Upper lobe of left lung (tissue), 6 donors: ENCODE measurements around the gene BAX. TPM values are rescaled to one million over a fixed set of nuclear protein-coding genes. Genes with fewer than 3 reads are reported as not detected.

Experiments
- ATAC-seq, 2 donors: fragments of 200-7000 bp; cut with Tn5 transposase; one replicate each; pipeline ENCODE4 v1.9.1; 2022; ENCODE audit warnings: mild to moderate bottlenecking in 2 of 2, moderate library complexity in 2 of 2; ENCODE audit not compliant: low FRiP score in 2 of 2
- DNase-seq, 2 donors: peaks; one replicate each; pipeline ENCODE4 v3.0.0-alpha.2; 2019 to 2020
- H3K27ac ChIP-seq, 4 donors: fragments of 200-600 bp; sonication (generic); one replicate each; pipeline ENCODE4 v1.5.1; 2016 to 2019
- H3K27me3 ChIP-seq, 4 donors: fragments of 200-600 bp; sonication (generic); one replicate each; pipeline ENCODE4 v1.5.1; 2017 to 2019
- H3K36me3 ChIP-seq, 4 donors: fragments of 200-600 bp; sonication (generic); one replicate each; pipeline ENCODE4 v1.5.1; 2016 to 2019
- H3K4me1 ChIP-seq, 4 donors: fragments of 200-600 bp; sonication (generic); one replicate each; pipeline ENCODE4 v1.5.1; 2018 to 2019
- H3K4me3 ChIP-seq, 4 donors: fragments of 200-600 bp; sonication (generic); one replicate each; pipeline ENCODE4 v1.5.1; 2017 to 2019; ENCODE audit warnings: mild to moderate bottlenecking in 2 of 4, moderate library complexity in 1 of 4
- H3K9me3 ChIP-seq, 4 donors: fragments of 200-600 bp; sonication (generic); one replicate each; pipeline ENCODE4 v1.5.1; 2018 to 2019
- EP300 ChIP-seq, 4 donors: sonication (generic); formaldehyde crosslinking; IDR thresholded peaks; one replicate each; pipeline ENCODE4 v1.5.1; 2017; ENCODE audit warnings: antibody characterized with exemption in 4 of 4, control low read depth in 2 of 4
- POLR2A ChIP-seq, 4 donors: fragments of 450-650 bp; IDR thresholded peaks; one replicate each; pipeline ENCODE4 v1.5.1; 2016 to 2017; ENCODE audit warnings: antibody characterized with exemption in 4 of 4, mild to moderate bottlenecking in 2 of 4
- POLR2AphosphoS5 ChIP-seq, 2 donors: sonication (generic); formaldehyde crosslinking; IDR thresholded peaks; one replicate each; pipeline ENCODE4 v1.5.1; 2017; ENCODE audit warnings: antibody characterized with exemption in 2 of 2
- WGBS, 2 donors: methylation state at CpG; one replicate each; pipeline ENCODE4 v1.1.5; 2017 to 2018; 5-methylcytosine and 5-hydroxymethylcytosine counted together
- total RNA-seq, 6 donors: library from RNA; depleted of rRNA in 4 of 6; stranded (reverse); fragments of >200 nt in 4 of 6; gene quantifications; one replicate each; pipeline versions ENCODE4 v1.1.0 to v1.2.1, GENCODE V29; 2016 to 2021
- TF ChIP-seq, protein P1 (sequence below), 6 experiments: fragments of 450-650 bp in 4 of 6; fragments of 200-600 bp in 2 of 6; sonication (generic) in 2 of 6; IDR thresholded peaks; one replicate each; pipeline ENCODE4 v1.5.1; 2016 to 2019; ENCODE audit warnings: antibody characterized with exemption in 6 of 6
- donor health status: DM: no; HTN: no; CAD: no; lungs with moderate emphysema.
- donor health status: DM: no; HTN: yes; CAD: no; lungs with severe emphysema.

The BAX gene
- total RNA-seq, 6 donors from 2014 or later = 68.1 to 143 (median 112) TPM

- H3K4me3 ChIP-seq = peak overlapping the region; percentile 53 to 94 (median 71)
- ATAC-seq = peak; percentile 74 to 77
- H3K27me3 ChIP-seq = no peaks in the 10 kb centered on the region
- H3K9me3 ChIP-seq = no peaks in the 10 kb centered on the region
- H3K27ac ChIP-seq = peak overlapping the region; percentile 84 to 98 (median 95)
- peaks cover 4 to 34% (median 19%) of the 10 kb centered on the region in 4 donors for H3K36me3 ChIP-seq
- H3K4me1 ChIP-seq = peaks cover 24 to 43% (median 34%) of the 10 kb centered on the region in 4 donors
- peak; percentile 54 to 86 for DNase-seq
- 17 to 27% methylated on average over 5 to 8 of the region's 8 CpGs for WGBS, 2 donors
- peak in 1 of 4 donors; percentile 59 for TF ChIP-seq POLR2A (IDR thresholded peaks at IDR 0.05)
- peak in 1 of 2 donors; percentile 76 for TF ChIP-seq POLR2AphosphoS5 (IDR thresholded peaks at IDR 0.05)
- TF ChIP-seq, protein P1, sequence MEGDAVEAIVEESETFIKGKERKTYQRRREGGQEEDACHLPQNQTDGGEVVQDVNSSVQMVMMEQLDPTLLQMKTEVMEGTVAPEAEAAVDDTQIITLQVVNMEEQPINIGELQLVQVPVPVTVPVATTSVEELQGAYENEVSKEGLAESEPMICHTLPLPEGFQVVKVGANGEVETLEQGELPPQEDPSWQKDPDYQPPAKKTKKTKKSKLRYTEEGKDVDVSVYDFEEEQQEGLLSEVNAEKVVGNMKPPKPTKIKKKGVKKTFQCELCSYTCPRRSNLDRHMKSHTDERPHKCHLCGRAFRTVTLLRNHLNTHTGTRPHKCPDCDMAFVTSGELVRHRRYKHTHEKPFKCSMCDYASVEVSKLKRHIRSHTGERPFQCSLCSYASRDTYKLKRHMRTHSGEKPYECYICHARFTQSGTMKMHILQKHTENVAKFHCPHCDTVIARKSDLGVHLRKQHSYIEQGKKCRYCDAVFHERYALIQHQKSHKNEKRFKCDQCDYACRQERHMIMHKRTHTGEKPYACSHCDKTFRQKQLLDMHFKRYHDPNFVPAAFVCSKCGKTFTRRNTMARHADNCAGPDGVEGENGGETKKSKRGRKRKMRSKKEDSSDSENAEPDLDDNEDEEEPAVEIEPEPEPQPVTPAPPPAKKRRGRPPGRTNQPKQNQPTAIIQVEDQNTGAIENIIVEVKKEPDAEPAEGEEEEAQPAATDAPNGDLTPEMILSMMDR (IDR thresholded peaks at IDR 0.05) = no peak
- peak in 1 of 4 donors; percentile 7 for TF ChIP-seq EP300 (IDR thresholded peaks at IDR 0.05)
Observed at GRCh38 chr19:48991873-48992580, 37.4 kb downstream of the BAX start.

DNA sequence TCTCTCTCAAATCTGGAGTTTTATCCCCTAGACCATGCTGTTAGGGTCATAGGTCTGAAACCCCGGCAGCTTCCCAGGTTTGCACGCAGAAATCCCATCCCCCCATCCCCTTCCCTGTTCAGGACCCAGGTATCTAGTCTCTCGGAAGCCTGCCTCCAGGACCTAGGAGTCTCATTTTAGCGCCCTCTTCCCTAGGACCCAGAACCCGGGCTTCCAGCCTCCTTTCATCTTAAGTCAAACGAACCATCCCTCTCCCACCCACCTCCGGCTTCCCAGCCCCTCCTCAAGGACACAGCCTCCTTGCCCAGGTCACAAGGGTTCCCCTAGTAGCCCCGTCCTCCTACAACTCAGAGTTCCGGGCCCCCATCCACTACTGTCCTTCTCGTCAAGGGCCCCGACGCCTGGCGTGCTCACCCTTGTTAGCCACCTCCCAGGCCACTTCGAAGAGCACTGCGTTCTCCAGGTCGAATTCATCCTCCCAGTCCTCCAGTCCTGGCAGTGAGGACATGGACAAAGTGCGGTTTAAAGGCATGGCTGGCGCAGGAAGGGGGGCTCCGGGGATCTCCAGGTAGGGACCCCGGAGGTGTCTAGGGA lies 38.0 kb downstream of the BAX start:
- peaks cover 4 to 28% (median 16%) of the 10 kb centered on the region in 4 donors for H3K36me3 ChIP-seq
- no peaks in the 10 kb centered on the region for H3K27me3 ChIP-seq
- peak overlapping the region; percentile 53 to 94 (median 71) for H3K4me3 ChIP-seq
- peak in 1 of 2 donors; percentile 57 for DNase-seq
- 0 to 1% methylated on average over 16 to 19 of the region's 20 CpGs for WGBS, 2 donors
- peaks cover 24 to 43% (median 34%) of the 10 kb centered on the region in 4 donors for H3K4me1 ChIP-seq
- no peaks in the 10 kb centered on the region for H3K9me3 ChIP-seq
- peak overlapping the region; percentile 84 to 98 (median 95) for H3K27ac ChIP-seq
- peak; percentile 0 to 24 for ATAC-seq
- TF ChIP-seq POLR2A (IDR thresholded peaks at IDR 0.05) = no peak
- TF ChIP-seq, protein P1 (IDR thresholded peaks at IDR 0.05) = no peak
- TF ChIP-seq EP300 (IDR thresholded peaks at IDR 0.05) = no peak
- no peak for TF ChIP-seq POLR2AphosphoS5 (IDR thresholded peaks at IDR 0.05)

DNA sequence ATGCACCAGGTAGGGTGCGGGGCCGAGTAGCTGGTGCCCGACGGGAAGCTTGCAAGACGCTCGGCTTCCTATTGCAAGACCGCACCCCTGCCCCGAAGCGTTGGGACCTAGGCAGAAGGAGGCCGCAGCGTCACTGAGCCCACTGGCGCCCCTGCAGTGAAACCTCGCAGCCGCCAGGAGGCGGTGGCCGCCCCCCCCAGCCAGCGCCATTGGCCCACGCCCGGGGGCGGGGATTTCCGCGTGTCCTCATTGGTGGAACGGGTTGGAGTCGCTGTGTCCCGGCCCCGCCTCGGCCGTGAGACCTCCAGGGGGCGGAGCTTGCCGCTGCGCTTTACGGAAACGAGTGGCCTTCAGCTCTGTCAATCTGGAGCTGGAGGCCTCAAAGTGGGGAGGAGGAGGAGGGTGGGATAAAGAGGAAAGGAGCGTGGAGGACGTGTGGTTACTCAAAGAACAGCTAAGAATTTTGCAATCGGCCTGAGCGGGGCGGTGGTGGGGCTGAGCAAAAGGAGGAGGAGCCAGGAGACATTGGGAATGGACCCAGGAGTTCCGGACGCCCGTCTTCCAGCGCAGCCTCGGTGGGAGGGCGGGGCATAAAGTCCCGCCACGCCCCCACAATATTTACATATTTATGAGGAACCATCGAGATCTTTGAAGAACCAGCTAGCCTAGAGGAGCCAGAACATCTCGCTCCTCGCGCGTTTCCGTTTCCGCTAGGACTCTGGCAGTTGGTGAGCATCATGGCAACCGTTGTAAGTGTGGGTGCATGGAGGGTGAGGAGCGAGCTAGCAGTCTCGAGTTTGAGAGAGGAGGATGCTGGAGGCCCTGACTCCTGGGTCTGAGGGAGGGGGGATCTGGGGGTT lies 38.7 kb downstream of the BAX start, which contains the start of the genes GYS1 and RUVBL2:
TSS of gene GYS1 (minus strand) at position 135 of the 860 bp plus-strand sequence. CDS start 197 bp downstream, outside the sequence.
TSS of gene RUVBL2 (plus strand) at position 713 of the 860 bp plus-strand sequence. CDS start at position 738, 25 bp downstream.
- TF ChIP-seq POLR2A (IDR thresholded peaks at IDR 0.05) = peak in 3 of 4 donors; percentile 74 to 92 (median 90)
- peak; percentile 85 to 97 for TF ChIP-seq POLR2AphosphoS5 (IDR thresholded peaks at IDR 0.05)
- TF ChIP-seq, protein P1 (IDR thresholded peaks at IDR 0.05) = peak; percentile 95 to 100 (median 100)
- peak in 1 of 4 donors; percentile 57 for TF ChIP-seq EP300 (IDR thresholded peaks at IDR 0.05)
- Histone ChIP-seq H3K27me3 (no peaks in the 10 kb centered on the region), H3K36me3 (peaks cover 1 to 25% (median 13%) of the 10 kb centered on the region in 4 donors), H3K27ac (peak within 1 kb of the TSS; percentile 84 to 98 (median 95)), H3K4me3 (peak within 1 kb of the TSS; percentile 53 to 94 (median 71)), H3K9me3 (no peaks in the 10 kb centered on the region), H3K4me1 (peaks cover 24 to 43% (median 34%) of the 10 kb centered on the region in 4 donors)
- 0% methylated on average over 19 to 31 of the region's 56 CpGs for WGBS, 2 donors
- peak; percentile 97 to 98 for ATAC-seq
- peak; percentile 99 for DNase-seq

- DNase-seq (no peak), ATAC-seq (no peak)
- no peaks in the 10 kb centered on the region for H3K27me3 ChIP-seq
- no peaks in the 10 kb centered on the region for H3K9me3 ChIP-seq
- peak overlapping the region; percentile 84 to 98 (median 95) for H3K27ac ChIP-seq
- H3K4me3 ChIP-seq = peak overlapping the region; percentile 33 to 84 (median 56)
- TF ChIP-seq POLR2AphosphoS5 (IDR thresholded peaks at IDR 0.05) (no peak), POLR2A (IDR thresholded peaks at IDR 0.05) (no peak), EP300 (IDR thresholded peaks at IDR 0.05) (no peak)
- TF ChIP-seq, protein P1 (IDR thresholded peaks at IDR 0.05) = no peak
- peaks cover 24 to 43% (median 34%) of the 10 kb centered on the region in 4 donors for H3K4me1 ChIP-seq
- peaks cover 0 to 18% (median 6%) of the 10 kb centered on the region in 4 donors for H3K36me3 ChIP-seq
- WGBS, 2 donors = 0% methylated on average over 5 to 13 of the region's 13 CpGs
Observed at GRCh38 chr19:48994035-48994386, 39.3 kb downstream of the BAX start.
